ENCODE measurements around the gene SPARCL1. TPM values are rescaled to one million over a fixed set of nuclear protein-coding genes. Genes with fewer than 3 reads are reported as not detected.

SPARCL1 gene
- total RNA-seq, 6 experiments from 2014 or later = not detected

- no peak for TF ChIP-seq CTCF (IDR thresholded peaks at IDR 0.05)
- Mint-ChIP-seq H3K9me3 (no peaks in the 10 kb centered on the region), H3K36me3 (ENCODE audit: low read depth) (no peaks in the 10 kb centered on the region), H3K27ac (no peak overlapping the region), H3K4me3 (no peak overlapping the region), H3K27me3 (ENCODE audit: insufficient read depth) (peaks cover 7% of the 10 kb centered on the region; the same call in 1 of the 2 replicates), H3K4me1 (ENCODE audit: low read depth) (no peaks in the 10 kb centered on the region)
- no peak for DNase-seq
These were observed 15.9 kb upstream of the SPARCL1 start for GRCh38 chr4:87545052-87545451.

- H3K27ac Mint-ChIP-seq = no peak overlapping the region
- no peaks in the 10 kb centered on the region for H3K4me1 Mint-ChIP-seq (ENCODE audit: low read depth)
- H3K4me3 Mint-ChIP-seq = no peak overlapping the region
- peak; percentile 54 for DNase-seq
- no peaks in the 10 kb centered on the region for H3K9me3 Mint-ChIP-seq
- TF ChIP-seq CTCF (IDR thresholded peaks at IDR 0.05) = peak; percentile 80
- peaks cover 1% of the 10 kb centered on the region; the same call in 1 of the 2 replicates for H3K27me3 Mint-ChIP-seq (ENCODE audit: insufficient read depth)
- H3K36me3 Mint-ChIP-seq (ENCODE audit: low read depth) = no peaks in the 10 kb centered on the region
These were observed 14.8 kb upstream of the SPARCL1 start for GRCh38 chr4:87543835-87544461.

- H3K27me3 Mint-ChIP-seq (ENCODE audit: insufficient read depth) = peaks cover 1% of the 10 kb centered on the region; the same call in 1 of the 2 replicates
- H3K9me3 Mint-ChIP-seq = no peaks in the 10 kb centered on the region
- no peaks in the 10 kb centered on the region for H3K4me1 Mint-ChIP-seq (ENCODE audit: low read depth)
- H3K27ac Mint-ChIP-seq = no peak overlapping the region
- no peak for TF ChIP-seq CTCF (IDR thresholded peaks at IDR 0.05)
- no peak for DNase-seq
- H3K4me3 Mint-ChIP-seq = no peak overlapping the region
- H3K36me3 Mint-ChIP-seq (ENCODE audit: low read depth) = no peaks in the 10 kb centered on the region
These were observed 13.6 kb upstream of the SPARCL1 start for GRCh38 chr4:87542734-87543312.

- no peak for TF ChIP-seq CTCF (IDR thresholded peaks at IDR 0.05)
- H3K27ac Mint-ChIP-seq = no peak overlapping the region
- H3K4me3 Mint-ChIP-seq = no peak overlapping the region
- H3K36me3 Mint-ChIP-seq (ENCODE audit: low read depth) = no peaks in the 10 kb centered on the region
- H3K4me1 Mint-ChIP-seq (ENCODE audit: low read depth) = no peaks in the 10 kb centered on the region
- no peak for DNase-seq
- H3K9me3 Mint-ChIP-seq = no peaks in the 10 kb centered on the region
- H3K27me3 Mint-ChIP-seq (ENCODE audit: insufficient read depth) = peaks cover 1% of the 10 kb centered on the region; the same call in 1 of the 2 replicates
These were observed 13.0 kb upstream of the SPARCL1 start for GRCh38 chr4:87541956-87542709.

- Mint-ChIP-seq H3K27ac (no peak overlapping the region), H3K9me3 (no peaks in the 10 kb centered on the region), H3K36me3 (ENCODE audit: low read depth) (no peaks in the 10 kb centered on the region), H3K27me3 (ENCODE audit: insufficient read depth) (peaks cover 1% of the 10 kb centered on the region; the same call in 1 of the 2 replicates), H3K4me1 (ENCODE audit: low read depth) (no peaks in the 10 kb centered on the region), H3K4me3 (no peak overlapping the region)
- DNase-seq = no peak
- TF ChIP-seq CTCF (IDR thresholded peaks at IDR 0.05) = no peak
These were observed 12.3 kb upstream of the SPARCL1 start for GRCh38 chr4:87541521-87541920.
